HCT116 (cell line): ENCODE data around the gene TAF3. TPM values are rescaled to one million over a fixed set of nuclear protein-coding genes. Genes with fewer than 3 reads are reported as not detected.

ENCODE experiments used
- ATAC-seq: fragments of 200-7000 bp; cut with Tn5 transposase; 2 replicates; pipeline ENCODE4 v1.9.1; 2020; ENCODE audit warnings: mild to moderate bottlenecking, moderate library complexity
- BruUV-seq: library from RNA; stranded (reverse); fragments of 400-500 nt; replicated peaks from 2 replicates; lab custom pipeline; 2021; lab: Mats Ljungman, UMichigan
- CTCF ChIA-PET: fragments of 300-600 bp; sonication (Branson Sonifier 250); formaldehyde crosslinking; loops from one replicate; lab custom pipeline; 2021; ENCODE audit warnings: antibody characterized with exemption; lab: Charles Lee
- POLR2A ChIA-PET: fragments of 300-600, 350-600 bp; sonication (Branson Sonifier 250); formaldehyde crosslinking; loops from one replicate; lab custom pipeline; 2021; ENCODE audit warnings: antibody characterized with exemption; lab: Charles Lee
- RAD21 ChIA-PET, 2 experiments: fragments of 300-600 bp; sonication (Branson Sonifier 250); formaldehyde crosslinking; loops; one replicate each; lab custom pipeline; 2023; ENCODE audit warnings: low total read pairs in 2 of 2; ENCODE audit not compliant: uncharacterized antibody in 2 of 2, unreplicated experiment in 2 of 2, low non-redundant PET in 1 of 2; lab: Charles Lee
- DNase-seq: peaks from one replicate; pipeline ENCODE4 v3.0.0-alpha.2; 2010; ENCODE audit warnings: low read depth, low spot score
- H2AFZ ChIP-seq: fragments of 200-600 bp; shearing (Covaris generic), sonication (generic); 2 replicates; pipeline ENCODE4 v1.6.1; 2017; ENCODE audit warnings: low read depth, mixed run types, mixed read lengths, antibody characterized with exemption, low read length; ENCODE audit not compliant: poor library complexity, severe bottlenecking
- H3K27ac ChIP-seq: 2 replicates; pipeline ENCODE4 v1.5.1; 2012; ENCODE audit warnings: low read depth, low read length
- H3K27me3 ChIP-seq: fragments of 200-600 bp; sonication (generic); 2 replicates; pipeline ENCODE4 v1.6.1; 2016; ENCODE audit warnings: mixed run types, low read length, mixed read lengths; ENCODE audit not compliant: insufficient read depth
- H3K36me3 ChIP-seq, 2 experiments: fragments of 200-500 bp in 1 of 2; fragments of 200-600 bp in 1 of 2; sonication (Bioruptor generic) in 1 of 2; sonication (generic) in 1 of 2; 2 replicates each; pipeline versions ENCODE4 v1.5.1 to v1.6.1; 2014 to 2016; ENCODE audit warnings: low read length in 2 of 2, inconsistent platforms in 1 of 2, mixed read lengths in 1 of 2, mixed run types in 1 of 2; ENCODE audit not compliant: insufficient read depth in 2 of 2, control insufficient read depth in 1 of 2
- H3K4me1 ChIP-seq, 2 experiments: fragments of 200-600 bp in 1 of 2; sonication (generic) in 1 of 2; 2 replicates each; pipeline versions ENCODE4 v1.5.1 to v1.6.1; 2012 to 2017; ENCODE audit warnings: low read length in 2 of 2, inconsistent platforms in 1 of 2, mild to moderate bottlenecking in 1 of 2, mixed read lengths in 1 of 2, mixed run types in 1 of 2, moderate library complexity in 1 of 2; ENCODE audit not compliant: insufficient read depth in 2 of 2, control insufficient read depth in 1 of 2
- H3K4me2 ChIP-seq: fragments of 200-600 bp; sonication (generic); 2 replicates; pipeline ENCODE4 v1.6.1; 2017; ENCODE audit warnings: mixed run types, low read length, mixed read lengths
- H3K4me3 ChIP-seq, 2 experiments: fragments of 200-600 bp in 1 of 2; sonication (generic) in 1 of 2; replicated peaks in 1 of 2; 2 replicates each; pipeline ENCODE4 v1.5.1; 2011 to 2016; ENCODE audit warnings: low read length in 2 of 2, control low read depth in 1 of 2, low read depth in 1 of 2, mild to moderate bottlenecking in 1 of 2, mixed read lengths in 1 of 2, mixed run types in 1 of 2
- H3K79me2 ChIP-seq: fragments of 200-600 bp; sonication (generic); 2 replicates; pipeline ENCODE4 v1.6.1; 2017; ENCODE audit warnings: mild to moderate bottlenecking, mixed run types, low read length, moderate library complexity, mixed read lengths; ENCODE audit not compliant: insufficient read depth
- H3K9ac ChIP-seq: fragments of 200-600 bp; sonication (generic); 2 replicates; pipeline ENCODE4 v1.6.1; 2016; ENCODE audit warnings: low read length, mixed read lengths
- H3K9me2 ChIP-seq: fragments of 200-600 bp; sonication (generic), shearing (Covaris generic); 2 replicates; pipeline ENCODE4 v1.6.1; 2017; ENCODE audit warnings: mixed run types, mild to moderate bottlenecking, moderate library complexity; ENCODE audit not compliant: insufficient read depth
- H3K9me3 ChIP-seq, 2 experiments: fragments of 200-500 bp in 1 of 2; fragments of 200-600 bp in 1 of 2; sonication (Bioruptor generic) in 1 of 2; sonication (generic) in 1 of 2; 2 replicates each; pipeline ENCODE4 v1.6.1; 2014 to 2017; ENCODE audit warnings: low read length in 2 of 2, mixed read lengths in 2 of 2, inconsistent platforms in 1 of 2, low read depth in 1 of 2, mild to moderate bottlenecking in 1 of 2, mixed run types in 1 of 2, moderate library complexity in 1 of 2; ENCODE audit not compliant: control insufficient read depth in 1 of 2, insufficient read depth in 1 of 2
- H4K20me1 ChIP-seq: fragments of 200-600 bp; sonication (generic), shearing (Covaris generic); 2 replicates; pipeline ENCODE4 v1.6.1; 2017; ENCODE audit warnings: mixed run types, mild to moderate bottlenecking, moderate library complexity; ENCODE audit not compliant: insufficient read depth
- EZH2 ChIP-seq: fragments of 200-600 bp; sonication (generic); IDR thresholded peaks from 2 replicates; pipeline ENCODE4 v1.6.1; 2017; ENCODE audit warnings: antibody characterized with exemption, mixed run types
- JUND ChIP-seq: IDR thresholded peaks from 2 replicates; pipeline ENCODE4 v1.6.1; 2012
- SIN3A ChIP-seq: IDR thresholded peaks from 2 replicates; pipeline ENCODE4 v1.6.1; 2012; ENCODE audit warnings: low read depth
- SRF ChIP-seq: IDR thresholded peaks from 2 replicates; pipeline ENCODE4 v1.6.1; 2012; ENCODE audit warnings: low read depth
- TCF7L2 ChIP-seq: IDR thresholded peaks from 2 replicates; pipeline ENCODE4 v1.7.0; 2011; ENCODE audit warnings: borderline replicate concordance, inconsistent platforms; ENCODE audit not compliant: insufficient read depth, insufficient read length; ENCODE audit errors: extremely low read depth
- ZFX ChIP-seq: fragments of 450-650 bp; IDR thresholded peaks from 2 replicates; pipeline ENCODE4 v1.6.1; 2017
- ZNF274 ChIP-seq: fragments of 200-500 bp; sonication (Bioruptor generic); IDR thresholded peaks from 2 replicates; pipeline ENCODE4 v1.6.1; 2014; ENCODE audit warnings: mild to moderate bottlenecking, low read depth, low read length, inconsistent platforms
- intact Hi-C: fragments of 100-400 bp; cut with micrococcal nuclease; formaldehyde crosslinking; loops from 2 replicates; pipeline ENCODE4 v1.10.0; 2022
- total RNA-seq: library from RNA; stranded (reverse); gene quantifications from one replicate; pipeline ENCODE4 v1.2.1, GENCODE V29; 2021; ENCODE audit not compliant: unreplicated experiment
- TF ChIP-seq, protein P1 (sequence below): IDR thresholded peaks from 2 replicates; pipeline ENCODE4 v1.6.1; 2012

Gene TAF3
- total RNA-seq, 1 experiment from 2014 or later = 8.0 TPM

DNA sequence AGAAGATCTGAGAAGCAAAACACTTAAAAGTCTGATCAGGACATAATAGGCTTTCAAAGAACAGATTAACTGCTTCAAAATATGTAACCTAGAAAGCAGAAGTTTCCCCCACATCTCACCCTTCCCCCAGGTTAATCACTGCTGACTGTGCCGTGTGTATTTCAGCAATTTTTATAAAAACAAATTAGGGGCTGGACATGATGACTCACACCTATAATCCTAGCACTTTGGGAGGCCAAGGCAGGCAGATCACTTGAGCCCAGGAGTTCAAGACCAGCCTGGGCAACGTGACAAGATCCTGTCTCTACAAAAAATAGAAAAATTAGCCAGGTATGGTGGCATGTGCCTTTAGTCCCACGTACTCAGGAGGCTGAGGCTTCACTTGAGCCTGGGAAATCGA is 168.5 kb downstream of the TAF3 start:
- intact Hi-C loops = no loop called here
- ChIA-PET CTCF (no interaction called here), RAD21 (no interaction called here), POLR2A (no interaction called here)
- H3K79me2 ChIP-seq = no peaks in the 10 kb centered on the region
- no peak overlapping the region for H3K9ac ChIP-seq
- H3K36me3 ChIP-seq = no peaks in the 10 kb centered on the region
- BruUV-seq = no TSS peak
- H3K9me3 ChIP-seq = no peaks in the 10 kb centered on the region
- H3K4me3 ChIP-seq = no peak overlapping the region
- H2AFZ ChIP-seq = no peak overlapping the region
- ATAC-seq = no peak
- no peak for DNase-seq
- TF ChIP-seq SRF = no peak
- no peak for TF ChIP-seq SIN3A
- no peak for TF ChIP-seq EZH2
- no peak for TF ChIP-seq JUND
- TF ChIP-seq ZNF274 = no peak
- TF ChIP-seq, protein P1, sequence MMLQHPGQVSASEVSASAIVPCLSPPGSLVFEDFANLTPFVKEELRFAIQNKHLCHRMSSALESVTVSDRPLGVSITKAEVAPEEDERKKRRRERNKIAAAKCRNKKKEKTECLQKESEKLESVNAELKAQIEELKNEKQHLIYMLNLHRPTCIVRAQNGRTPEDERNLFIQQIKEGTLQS = no peak
- no peak for TF ChIP-seq ZFX
- H3K4me1 ChIP-seq = peaks cover 0 to 7% of the 10 kb centered on the region in 2 experiments; a peak in 1 of 4 replicates
- no peak overlapping the region for H3K27ac ChIP-seq
- no peaks in the 10 kb centered on the region for H3K9me2 ChIP-seq
- no peak overlapping the region for H3K4me2 ChIP-seq
- H3K27me3 ChIP-seq = no peaks in the 10 kb centered on the region
- H4K20me1 ChIP-seq = no peaks in the 10 kb centered on the region

DNA sequence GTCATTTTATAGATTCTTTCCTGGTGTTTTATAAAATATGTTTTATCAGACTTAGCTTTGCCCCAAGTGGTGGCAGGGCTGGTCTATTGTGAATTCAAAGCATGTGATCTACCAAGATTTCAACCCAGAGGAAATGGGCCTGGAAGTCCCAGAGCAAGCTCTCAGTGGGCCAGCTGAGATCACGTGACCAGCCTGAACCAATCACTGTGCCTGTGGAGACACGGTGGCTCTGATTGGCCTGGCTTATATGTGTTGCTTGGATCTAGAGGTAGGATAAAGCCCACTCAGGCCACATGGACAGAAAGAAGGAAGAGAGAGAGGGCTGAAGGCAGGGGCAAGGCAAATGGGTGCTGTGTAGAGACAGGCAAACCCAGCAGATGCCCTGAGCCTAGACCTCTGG is 170.7 kb downstream of the TAF3 start:
- ChIA-PET CTCF (no interaction called here), POLR2A (no interaction called here), RAD21 (no interaction called here)
- BruUV-seq = no TSS peak
- intact Hi-C loops = no loop called here
- TF ChIP-seq TCF7L2 = no peak
- Histone ChIP-seq H3K79me2 (no peaks in the 10 kb centered on the region), H3K36me3 (no peaks in the 10 kb centered on the region), H3K27ac (no peak overlapping the region), H4K20me1 (no peaks in the 10 kb centered on the region), H2AFZ (no peak overlapping the region), H3K9ac (no peak overlapping the region), H3K9me3 (no peaks in the 10 kb centered on the region), H3K4me1 (peaks cover 0 to 7% of the 10 kb centered on the region in 2 experiments; a peak in 1 of 4 replicates), H3K4me2 (no peak overlapping the region), H3K9me2 (no peaks in the 10 kb centered on the region), H3K4me3 (no peak overlapping the region), H3K27me3 (no peaks in the 10 kb centered on the region)
- ATAC-seq = peak; percentile 57
- DNase-seq = no peak
